GM21423 (cell line): ENCODE data around the gene TIMM17B.

ENCODE experiments used
- ATAC-seq: cut with Tn5 transposase; IDR thresholded peaks from one replicate; pipeline ENCODE4 v1.9.1; 2021; ENCODE audit warnings: mild to moderate bottlenecking, moderate library complexity; ENCODE audit not compliant: unreplicated experiment

The TIMM17B gene

GRCh38 chrX:48919360-48919841, 21.8 kb upstream of the TIMM17B start:
- ATAC-seq: no peak

GRCh38 chrX:48918643-48919340, 21.2 kb upstream of the TIMM17B start, which contains the start of gene PIM2:
TSS of gene PIM2 (minus strand) at chrX:48919024. CDS start at chrX:48918834, 190 bp downstream.
- ATAC-seq: peak; percentile 76

- ATAC-seq: no peak
Observed at GRCh38 chrX:48918301-48918642, 20.7 kb upstream of the TIMM17B start.

- ATAC-seq: no peak
Observed at GRCh38 chrX:48917139-48918001, 19.8 kb upstream of the TIMM17B start.

- no peak for ATAC-seq
Observed at GRCh38 chrX:48914593-48915493, 17.3 kb upstream of the TIMM17B start.

GRCh38 chrX:48913605-48914366, 16.2 kb upstream of the TIMM17B start:
- ATAC-seq: no peak

GRCh38 chrX:48911412-48912182, 14.0 kb upstream of the TIMM17B start, which contains the start of gene SLC35A2:
TSS of gene SLC35A2 (minus strand) at chrX:48911646. CDS start at chrX:48911636, 10 bp downstream.
- peak; percentile 61 for ATAC-seq

- no peak for ATAC-seq
Observed at GRCh38 chrX:48910926-48911411, 13.4 kb upstream of the TIMM17B start.

GRCh38 chrX:48909703-48910294, 12.2 kb upstream of the TIMM17B start:
- no peak for ATAC-seq

- no peak for ATAC-seq
Observed at GRCh38 chrX:48908600-48908999, 11.0 kb upstream of the TIMM17B start.

GRCh38 chrX:48905090-48905790, 7.7 kb upstream of the TIMM17B start:
- ATAC-seq: no peak

GRCh38 chrX:48904626-48905025, 7.1 kb upstream of the TIMM17B start:
- no peak for ATAC-seq

- ATAC-seq: no peak
Observed at GRCh38 chrX:48904180-48904579, 6.6 kb upstream of the TIMM17B start.

GRCh38 chrX:48903290-48903689, 5.7 kb upstream of the TIMM17B start:
- no peak for ATAC-seq

- ATAC-seq: no peak
Observed at GRCh38 chrX:48902776-48903175, 5.2 kb upstream of the TIMM17B start.

- no peak for ATAC-seq
Observed at GRCh38 chrX:48902135-48902534, 4.6 kb upstream of the TIMM17B start.

- ATAC-seq: no peak
Observed at GRCh38 chrX:48901069-48901468, 3.5 kb upstream of the TIMM17B start.

- ATAC-seq: no peak
Observed at GRCh38 chrX:48899078-48899410, 1.5 kb upstream of the TIMM17B start.
